Measurements from ENCODE around the gene SCNN1B.
"Not testable (repeated sequence)": the region's sequence is repeated elsewhere in the genome, so short reads cannot be mapped to it uniquely, and the experiment has no call there.

Gene SCNN1B, protein sequence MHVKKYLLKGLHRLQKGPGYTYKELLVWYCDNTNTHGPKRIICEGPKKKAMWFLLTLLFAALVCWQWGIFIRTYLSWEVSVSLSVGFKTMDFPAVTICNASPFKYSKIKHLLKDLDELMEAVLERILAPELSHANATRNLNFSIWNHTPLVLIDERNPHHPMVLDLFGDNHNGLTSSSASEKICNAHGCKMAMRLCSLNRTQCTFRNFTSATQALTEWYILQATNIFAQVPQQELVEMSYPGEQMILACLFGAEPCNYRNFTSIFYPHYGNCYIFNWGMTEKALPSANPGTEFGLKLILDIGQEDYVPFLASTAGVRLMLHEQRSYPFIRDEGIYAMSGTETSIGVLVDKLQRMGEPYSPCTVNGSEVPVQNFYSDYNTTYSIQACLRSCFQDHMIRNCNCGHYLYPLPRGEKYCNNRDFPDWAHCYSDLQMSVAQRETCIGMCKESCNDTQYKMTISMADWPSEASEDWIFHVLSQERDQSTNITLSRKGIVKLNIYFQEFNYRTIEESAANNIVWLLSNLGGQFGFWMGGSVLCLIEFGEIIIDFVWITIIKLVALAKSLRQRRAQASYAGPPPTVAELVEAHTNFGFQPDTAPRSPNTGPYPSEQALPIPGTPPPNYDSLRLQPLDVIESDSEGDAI

DNA sequence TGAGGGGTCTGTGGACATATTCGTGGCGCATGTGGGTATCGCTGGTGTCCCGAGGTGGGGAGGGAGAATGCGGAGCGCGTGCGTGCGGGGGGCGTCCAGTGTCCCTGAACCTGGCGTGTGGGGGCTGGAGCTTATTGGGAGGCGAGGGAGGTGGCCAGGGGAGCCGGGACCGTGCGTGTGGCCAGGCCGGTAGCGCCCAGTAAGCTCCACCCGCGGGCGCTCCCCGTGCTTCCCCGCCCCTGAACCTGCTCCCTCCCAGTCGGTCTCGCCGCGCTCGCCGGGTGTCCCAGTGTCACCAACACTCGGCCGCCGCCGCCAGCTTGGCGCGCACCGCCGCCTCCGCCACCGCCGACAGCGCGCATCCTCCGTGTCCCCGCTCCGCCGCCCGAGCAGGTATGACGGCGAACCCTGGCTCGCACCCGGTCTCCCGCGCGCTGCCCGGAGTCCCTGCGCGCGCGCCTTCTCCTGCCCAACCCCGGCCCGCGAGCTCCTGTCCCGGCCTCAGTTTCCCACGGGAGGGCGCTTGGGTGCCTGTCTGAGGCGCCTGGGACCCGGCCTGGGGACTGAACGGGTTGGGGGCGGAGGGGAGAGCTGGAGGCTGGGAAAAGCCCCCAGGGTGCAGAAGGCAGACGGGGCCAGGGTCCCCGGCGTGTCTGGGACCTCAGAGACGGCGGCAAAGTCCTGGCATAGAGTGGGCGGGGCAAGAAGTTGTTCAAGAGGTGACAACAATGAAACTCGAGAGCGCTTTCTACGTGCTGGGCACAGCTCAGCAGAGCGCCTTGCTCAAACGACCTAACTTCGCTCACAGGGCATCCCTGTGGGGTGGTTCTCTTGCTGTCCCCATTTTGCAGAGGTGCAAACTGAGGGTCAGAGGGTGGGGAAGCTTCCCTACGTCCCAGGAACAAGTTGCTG lies at the start of gene SCNN1B:
Gene SCNN1B (plus strand): TSS at position 258 of the 912 bp plus-strand sequence. CDS start 46,298 bp downstream, outside the sequence.
- no peak for DNase-seq (ENCODE audit: low read depth)

DNA sequence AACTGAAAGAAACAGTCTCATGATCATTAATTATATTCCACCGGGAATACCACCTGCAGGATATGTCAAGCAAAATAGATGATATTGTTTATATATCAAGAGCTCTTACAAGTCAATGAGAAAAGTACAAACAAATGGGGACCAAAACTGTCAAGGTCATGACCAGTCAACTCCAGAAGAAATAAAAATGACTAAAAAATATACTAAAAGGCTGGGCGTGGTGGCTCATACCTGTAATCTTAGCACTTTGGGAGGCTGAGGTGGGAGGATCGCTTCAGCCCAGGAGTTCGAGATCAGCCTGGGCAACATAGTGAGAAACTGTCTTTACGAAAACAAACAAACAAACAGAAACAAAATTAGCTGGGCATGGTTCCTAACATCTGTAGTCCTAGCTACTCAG lies 49.8 kb upstream of the SCNN1B start:
- DNase-seq (ENCODE audit: low read depth) = no peak

DNA sequence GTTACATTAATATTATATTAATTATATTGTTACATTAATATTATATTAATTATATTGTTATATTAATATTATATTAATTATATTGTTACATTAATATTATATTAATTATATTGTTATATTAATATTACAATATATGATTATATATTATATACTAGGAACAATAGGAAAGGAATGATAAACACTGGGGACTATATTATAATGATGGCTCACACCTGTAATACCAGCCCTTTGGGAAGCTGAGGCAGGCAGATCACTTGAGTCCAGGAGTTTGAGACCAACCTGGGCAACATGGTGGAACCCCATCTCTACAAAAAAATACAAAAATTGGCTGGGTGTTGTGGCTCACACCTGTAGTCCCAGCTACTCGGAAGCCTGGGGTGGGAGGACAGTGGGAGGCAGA lies 48.5 kb upstream of the SCNN1B start:
- not testable (repeated sequence) for DNase-seq (ENCODE audit: low read depth)

DNA sequence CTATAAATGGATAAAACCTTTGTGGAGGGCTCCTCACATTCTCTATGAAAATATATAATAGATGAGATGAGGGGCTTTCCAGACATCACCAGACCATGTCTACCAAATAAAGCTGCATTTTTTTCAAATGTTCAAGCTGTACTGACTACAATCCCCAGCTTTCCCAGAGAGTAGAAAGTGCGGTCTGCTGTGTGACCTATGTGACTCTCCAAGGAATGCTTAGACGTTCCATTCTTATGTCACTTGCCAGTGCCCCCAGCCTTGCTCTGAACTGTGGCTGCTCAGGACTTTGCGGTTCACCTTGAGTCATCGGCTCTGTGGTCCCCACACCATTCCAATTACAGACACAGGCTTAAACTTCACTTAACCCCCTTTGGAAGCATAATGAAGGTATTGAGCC lies 47.8 kb upstream of the SCNN1B start:
- peak; percentile 86 for DNase-seq (ENCODE audit: low read depth)

DNA sequence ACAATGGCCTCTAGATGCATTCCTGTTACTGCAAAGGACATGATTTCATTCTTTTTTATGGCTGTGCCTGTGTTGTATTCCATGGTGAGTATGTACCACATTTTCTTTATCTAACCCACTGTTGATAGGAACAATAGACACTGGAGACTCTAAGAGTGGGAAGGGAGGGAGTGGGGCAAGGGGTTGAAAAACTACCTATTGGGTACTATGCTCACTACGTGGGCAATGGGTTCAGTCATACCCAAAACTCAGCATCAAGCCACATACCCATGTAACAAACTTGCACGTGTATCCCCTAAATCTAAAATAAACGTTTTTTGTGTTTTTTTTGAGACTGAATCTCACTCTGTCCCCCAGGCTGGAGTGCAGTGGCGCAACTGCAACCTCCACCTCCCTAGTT lies 47.1 kb upstream of the SCNN1B start:
- DNase-seq (ENCODE audit: low read depth) = no peak

DNA sequence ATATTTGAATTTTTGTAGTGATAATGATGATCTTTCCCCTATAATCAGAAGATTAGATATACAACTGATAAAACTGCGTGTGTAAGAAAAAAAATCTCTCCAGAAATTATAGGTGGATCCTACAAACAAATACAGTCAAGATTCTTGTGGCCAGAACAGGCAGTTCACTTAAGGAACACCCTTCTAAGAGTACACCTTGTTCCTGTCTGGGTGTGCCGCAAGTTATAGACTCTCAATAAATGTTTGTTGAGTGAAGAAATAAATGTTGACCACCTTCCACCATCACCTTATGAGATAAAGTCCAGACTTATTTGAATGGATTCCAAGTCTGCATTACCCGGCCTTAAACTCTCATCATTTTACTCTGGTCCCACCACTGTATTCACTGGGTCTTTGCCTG lies 45.7 kb upstream of the SCNN1B start:
- DNase-seq (ENCODE audit: low read depth) = no peak

DNA sequence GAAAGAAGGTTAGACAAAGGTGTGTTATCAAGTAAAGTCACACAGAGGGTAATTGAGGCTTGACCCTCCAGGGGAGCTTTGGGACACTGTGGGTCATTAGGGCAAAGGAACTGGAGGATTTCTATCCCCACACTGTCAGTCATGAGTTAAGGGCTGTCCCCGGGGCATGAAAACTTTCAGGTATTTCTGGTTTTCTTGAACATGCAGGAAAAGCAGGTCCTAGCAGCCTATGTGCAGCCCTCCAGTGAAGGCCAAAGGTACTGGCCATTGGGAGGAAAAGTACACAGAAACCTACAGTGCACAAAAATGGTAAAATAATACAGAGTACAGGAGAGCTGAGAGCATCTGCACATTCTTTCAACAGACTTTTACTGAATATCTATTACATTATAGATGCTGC lies 44.4 kb upstream of the SCNN1B start:
- no peak for DNase-seq (ENCODE audit: low read depth)

DNA sequence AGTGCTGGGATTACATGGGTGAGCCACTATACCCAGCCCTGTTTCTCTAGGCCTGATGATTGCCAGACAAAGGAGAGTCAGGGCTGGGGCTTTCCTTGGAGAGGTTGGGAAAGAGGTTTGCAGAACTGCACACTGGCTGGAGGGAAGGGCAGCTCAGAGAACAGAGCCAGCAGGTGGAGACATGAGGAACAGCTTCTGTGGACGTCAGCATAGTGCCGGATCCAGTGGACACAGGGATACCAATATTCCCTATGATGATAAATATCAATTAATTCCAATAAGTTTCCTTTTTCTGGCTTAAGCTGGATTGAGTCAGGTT lies 43.2 kb upstream of the SCNN1B start:
- DNase-seq (ENCODE audit: low read depth) = no peak

DNA sequence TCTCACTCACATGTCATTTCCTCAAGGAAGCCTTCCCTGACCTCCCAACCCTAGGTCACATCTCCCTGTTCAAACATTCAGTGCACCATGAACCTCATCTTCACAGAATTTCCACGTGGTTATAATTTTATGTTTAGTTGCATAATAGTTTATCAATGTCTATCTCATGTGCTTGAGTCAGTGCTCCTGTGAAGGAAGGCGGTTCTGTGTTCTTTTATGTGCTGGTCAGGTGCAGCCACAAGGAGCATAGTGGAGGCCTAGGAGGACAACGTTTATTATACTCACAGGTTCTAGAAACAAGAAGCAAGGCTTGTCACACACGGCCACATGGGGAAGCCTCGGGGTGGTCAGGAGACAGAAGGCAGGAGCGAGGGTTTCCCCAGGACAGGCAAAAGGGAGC lies 34.5 kb upstream of the SCNN1B start:
- no peak for DNase-seq (ENCODE audit: low read depth)

DNA sequence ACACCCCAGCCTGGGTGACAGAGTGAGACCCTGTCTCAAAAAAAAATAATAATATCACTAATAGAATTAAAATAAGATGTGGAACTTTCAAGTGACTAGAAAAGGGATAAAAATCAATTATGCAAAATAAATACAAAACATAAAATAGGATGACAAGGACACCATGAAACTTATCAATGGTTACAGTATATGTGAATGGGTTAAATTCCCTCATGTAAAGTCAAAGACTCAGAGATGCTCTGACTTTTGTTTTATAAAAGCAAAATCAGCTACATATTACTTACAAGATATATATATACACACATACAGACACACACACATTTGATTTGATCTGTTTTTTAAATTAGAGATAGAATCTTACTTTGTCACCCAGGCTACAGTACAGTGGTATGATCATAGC lies 33.5 kb upstream of the SCNN1B start:
- no peak for DNase-seq (ENCODE audit: low read depth)

DNA sequence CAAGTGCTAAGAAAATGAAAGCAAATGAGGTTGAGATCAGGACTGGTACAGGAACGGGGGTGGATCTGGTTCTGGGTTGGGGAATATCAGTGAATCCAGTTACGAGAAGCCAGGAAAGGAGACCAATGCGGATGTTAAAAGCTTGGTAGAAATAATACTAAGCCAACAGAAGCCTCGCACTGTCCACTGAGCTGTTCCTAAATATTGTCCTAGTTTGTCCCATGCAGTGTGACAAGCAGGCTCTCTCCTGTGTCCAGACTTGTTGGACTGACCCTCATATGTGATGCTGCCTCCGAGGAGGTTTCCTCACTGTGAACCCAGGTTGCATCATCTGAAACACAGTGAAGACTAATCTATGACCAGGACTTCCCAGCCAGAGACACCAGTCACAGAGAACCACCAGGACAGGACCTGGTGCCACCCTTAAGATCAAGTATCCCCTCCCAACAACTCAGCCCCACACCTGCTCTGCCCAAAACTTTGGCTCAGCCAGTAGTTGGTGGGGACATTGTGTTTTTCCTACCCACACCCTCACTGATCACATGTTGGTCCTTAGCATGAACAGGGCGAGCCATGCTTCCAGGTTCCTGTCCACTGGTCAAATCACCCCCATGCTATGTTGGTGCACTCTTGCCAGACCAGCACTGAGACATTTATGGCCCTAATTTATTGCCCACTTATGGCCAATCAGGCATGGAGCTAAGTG lies 32.7 kb upstream of the SCNN1B start:
- DNase-seq (ENCODE audit: low read depth) = no peak

DNA sequence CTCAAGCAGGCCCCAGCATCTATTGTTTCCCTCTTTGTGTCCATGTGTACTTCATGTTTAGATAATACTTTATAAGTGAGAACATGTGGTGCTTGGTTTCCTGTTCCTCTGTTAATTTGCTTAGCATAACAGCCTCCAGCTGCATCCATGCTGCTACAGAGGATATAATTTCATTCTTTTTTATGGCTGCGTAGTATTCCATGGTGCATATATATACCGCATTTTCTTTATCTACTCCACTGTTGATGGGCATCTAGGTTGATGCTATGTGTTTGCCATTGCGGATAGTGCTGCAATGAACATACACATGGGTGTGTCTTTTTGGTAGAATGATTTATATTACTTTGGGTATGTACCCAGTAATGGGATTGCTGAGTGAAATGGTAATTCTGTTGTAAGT lies 31.4 kb upstream of the SCNN1B start:
- DNase-seq (ENCODE audit: low read depth) = no peak

DNA sequence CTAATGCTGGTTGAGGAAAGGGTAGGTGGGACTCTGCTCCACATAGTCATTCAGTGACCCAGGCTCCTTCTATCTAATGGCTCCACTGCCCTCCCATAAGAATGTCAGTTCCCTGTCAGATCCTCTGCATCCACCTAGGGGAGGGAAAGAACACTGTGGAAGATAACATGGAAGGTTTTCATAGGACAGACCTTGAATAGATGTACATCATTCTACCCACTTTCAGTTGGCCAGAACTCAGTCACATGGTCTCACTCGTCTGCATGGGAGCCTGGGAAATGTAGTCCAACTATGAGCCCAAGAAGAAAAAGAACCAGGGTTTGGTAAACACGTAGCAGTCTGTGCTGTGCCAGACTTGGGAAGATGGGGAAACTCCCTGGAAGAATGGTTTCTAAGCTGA lies 27.1 kb upstream of the SCNN1B start:
- DNase-seq (ENCODE audit: low read depth) = no peak

DNA sequence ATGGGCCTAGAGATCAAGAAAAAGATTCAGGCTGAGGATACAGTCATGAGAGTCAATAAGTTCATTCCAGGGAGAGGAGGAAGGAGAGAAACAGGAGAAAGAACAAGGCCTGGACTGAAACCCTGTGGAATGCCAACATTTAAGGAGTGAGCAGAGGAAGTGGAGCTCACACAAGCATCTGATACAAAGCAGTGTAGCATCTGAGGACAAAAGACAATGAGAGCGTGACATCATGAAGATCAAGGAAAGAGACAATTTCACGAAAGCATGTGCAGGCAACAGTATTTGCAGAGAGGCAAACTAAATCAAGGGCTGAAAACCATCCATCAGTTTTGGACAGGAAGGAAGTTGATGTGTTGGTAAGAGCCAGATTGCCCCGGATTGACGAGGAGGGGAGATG lies 25.3 kb upstream of the SCNN1B start:
- no peak for DNase-seq (ENCODE audit: low read depth)

DNA sequence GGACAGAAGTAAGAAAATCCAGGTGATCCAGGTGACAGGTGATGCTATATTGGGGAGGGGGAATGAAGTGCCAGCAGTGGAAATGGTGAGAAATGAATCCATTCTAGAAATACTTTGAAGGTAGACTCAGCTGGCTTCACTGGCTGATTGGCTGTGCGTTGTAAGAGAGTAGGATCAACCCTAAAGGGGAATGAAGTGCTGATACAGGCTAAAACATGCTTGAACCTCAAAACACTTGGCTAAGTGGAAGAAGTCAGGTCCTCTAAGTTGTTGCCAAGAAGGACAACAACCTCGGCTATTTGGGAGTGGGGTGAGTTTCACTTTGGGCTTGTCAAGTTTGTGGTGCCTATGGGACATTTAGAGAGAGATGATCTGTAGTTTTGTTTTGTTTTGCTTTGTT lies 24.1 kb upstream of the SCNN1B start:
- DNase-seq (ENCODE audit: low read depth) = no peak

DNA sequence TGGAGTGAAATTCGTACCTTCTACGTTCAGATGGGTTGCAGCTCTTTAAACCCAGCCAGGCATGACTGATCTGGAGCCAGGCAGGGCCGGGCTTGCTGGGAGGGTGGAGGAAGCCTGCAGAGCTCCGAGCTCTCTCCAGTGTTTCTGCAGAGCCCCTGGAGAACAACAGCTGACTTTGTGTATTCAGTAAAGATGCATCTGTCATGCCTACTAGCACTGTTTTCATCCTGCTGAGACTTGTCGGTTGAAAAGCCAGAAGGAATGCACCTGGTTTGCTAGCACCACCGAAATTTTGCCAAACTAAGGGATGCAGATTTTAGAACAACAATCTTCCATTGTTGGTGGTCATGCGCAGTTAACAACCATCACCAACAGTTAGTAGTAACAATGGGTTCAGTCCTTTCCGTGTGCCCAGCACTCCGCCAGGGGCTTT lies 22.4 kb upstream of the SCNN1B start:
- no peak for DNase-seq (ENCODE audit: low read depth)

DNA sequence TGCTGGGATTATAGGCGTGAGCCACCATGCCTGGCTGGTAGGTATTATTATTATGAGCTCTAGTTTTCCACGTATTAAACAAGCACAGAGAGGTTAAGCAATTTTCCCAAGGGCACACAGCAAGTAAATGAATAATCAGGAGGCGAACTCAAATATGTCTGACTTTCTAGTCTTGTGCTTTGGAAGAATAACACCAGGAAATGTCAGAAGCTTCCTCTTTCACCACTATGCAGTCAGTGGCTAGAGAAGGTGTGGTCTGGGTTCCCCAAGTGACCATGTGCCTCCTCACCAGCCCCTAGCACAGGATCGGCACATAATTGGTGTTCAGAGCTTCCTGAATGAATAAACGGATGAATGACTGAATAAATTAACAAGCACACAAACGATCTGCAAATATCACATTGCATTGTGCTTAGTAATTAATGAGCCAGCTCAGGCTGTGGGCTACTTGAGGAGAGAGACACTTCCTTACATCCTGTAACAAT lies 21.6 kb upstream of the SCNN1B start:
- DNase-seq (ENCODE audit: low read depth) = no peak

DNA sequence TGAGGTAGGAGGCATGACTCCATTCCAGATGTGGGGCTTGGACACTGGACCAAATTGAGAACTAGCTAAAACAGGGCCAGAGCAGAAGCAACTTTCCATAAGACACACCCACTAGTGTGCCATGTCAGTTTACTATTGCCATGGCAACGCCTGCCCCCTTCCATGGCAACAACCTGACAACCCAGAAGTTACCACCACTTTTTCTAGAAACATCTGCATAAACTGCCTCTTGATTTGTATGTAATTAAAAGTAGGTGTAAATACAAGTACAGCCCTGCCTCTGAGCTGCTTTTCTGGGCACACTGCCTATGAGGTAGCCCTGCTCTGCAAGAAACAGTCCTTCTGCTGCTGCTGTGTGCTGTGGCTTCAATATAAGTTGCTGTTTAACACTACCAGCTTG lies 19.5 kb upstream of the SCNN1B start:
- no peak for DNase-seq (ENCODE audit: low read depth)

DNA sequence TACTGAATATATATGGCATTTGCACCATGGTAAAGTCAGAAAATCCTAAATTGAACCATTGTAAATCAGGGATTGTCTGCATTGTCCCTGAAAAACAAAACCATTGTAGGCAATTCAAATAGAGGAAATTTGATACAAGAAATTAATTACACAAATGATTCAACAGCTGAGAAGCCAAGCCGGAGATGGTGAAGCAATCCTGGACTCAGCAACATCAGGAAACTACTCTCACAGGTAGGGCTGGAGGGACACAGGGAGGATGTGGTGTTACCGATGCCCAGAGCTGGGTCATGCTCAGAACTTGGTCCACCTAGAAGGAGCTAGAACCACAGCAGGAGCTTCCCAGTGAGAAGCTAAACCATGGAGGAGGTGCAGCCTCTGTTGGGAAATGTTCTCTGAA lies 18.5 kb upstream of the SCNN1B start:
- DNase-seq (ENCODE audit: low read depth) = no peak

DNA sequence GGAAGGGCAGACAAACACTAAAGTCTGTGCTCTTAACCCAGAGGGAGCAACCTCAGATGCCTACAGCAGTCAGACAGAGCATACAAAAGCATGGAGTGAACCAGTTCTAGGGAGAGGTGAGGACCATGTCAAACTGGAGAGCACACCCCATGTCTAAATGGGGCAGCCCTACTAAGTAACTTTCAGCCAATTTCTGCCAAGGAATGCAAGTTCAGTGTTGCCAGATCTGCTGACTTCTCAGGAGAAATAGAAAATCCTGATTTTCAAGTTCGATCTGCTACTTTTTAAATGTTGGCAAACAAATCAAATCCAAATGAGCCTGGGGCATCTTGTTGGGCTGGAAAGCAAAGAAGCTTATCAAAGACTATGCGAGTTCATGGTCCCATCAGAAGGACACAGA lies 17.5 kb upstream of the SCNN1B start:
- DNase-seq (ENCODE audit: low read depth) = no peak

DNA sequence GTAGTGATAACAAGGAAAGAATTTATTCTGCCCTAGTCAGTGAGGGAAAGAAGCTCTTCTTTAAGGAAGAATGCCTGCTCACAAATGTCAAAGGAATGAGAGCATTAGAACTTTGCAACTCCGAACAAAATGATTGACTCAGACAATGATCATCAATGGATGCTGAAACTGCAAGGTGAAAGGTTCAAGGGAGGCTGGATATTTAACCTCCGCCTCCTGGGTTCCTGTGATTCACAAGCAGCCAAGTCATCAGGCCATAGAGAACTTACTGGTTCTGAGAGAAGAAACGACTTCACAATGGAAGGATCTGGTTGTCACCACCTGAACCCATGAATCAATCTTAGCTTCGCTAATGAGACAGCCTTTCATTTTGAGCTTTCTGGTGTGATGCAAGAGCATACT lies 16.0 kb upstream of the SCNN1B start:
- DNase-seq (ENCODE audit: low read depth) = peak; percentile 34

DNA sequence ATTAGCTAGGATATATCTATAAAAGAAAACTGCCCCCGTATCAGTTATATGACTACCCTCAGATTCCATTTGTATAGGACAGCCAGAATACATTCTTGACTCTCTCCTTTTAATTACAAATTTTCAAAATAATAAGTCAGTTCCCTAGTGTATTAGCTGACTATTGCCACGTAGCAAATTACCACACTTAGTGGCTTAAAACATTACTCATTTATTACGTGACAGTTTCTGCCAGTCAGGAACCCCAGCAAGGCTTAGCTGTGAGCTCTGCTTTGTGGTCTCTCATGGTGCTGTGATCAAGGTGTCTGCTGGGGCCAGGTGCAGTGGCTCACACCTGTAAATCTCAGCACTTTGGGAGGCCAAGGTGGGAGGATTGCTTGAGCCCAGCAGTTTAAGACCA lies 13.9 kb upstream of the SCNN1B start:
- DNase-seq (ENCODE audit: low read depth) = no peak

Measured in non-pigmented ciliary epithelial cell (primary cell).